ENCODE results near the gene TBX5.

TBX5 gene
- 0 to 0.04 reads per million in 2 donors for total RNA-seq

- DNase-seq = no peak
Observed at GRCh38 chr12:114405519-114406271, at the start of gene TBX5. Gene TBX5 (minus strand): TSS chr12:114406144. CDS start chr12:114403898, 2,246 bp downstream.

GRCh38 chr12:114451657-114452056, 45.7 kb upstream of the TBX5 start:
- DNase-seq = no peak

DNA sequence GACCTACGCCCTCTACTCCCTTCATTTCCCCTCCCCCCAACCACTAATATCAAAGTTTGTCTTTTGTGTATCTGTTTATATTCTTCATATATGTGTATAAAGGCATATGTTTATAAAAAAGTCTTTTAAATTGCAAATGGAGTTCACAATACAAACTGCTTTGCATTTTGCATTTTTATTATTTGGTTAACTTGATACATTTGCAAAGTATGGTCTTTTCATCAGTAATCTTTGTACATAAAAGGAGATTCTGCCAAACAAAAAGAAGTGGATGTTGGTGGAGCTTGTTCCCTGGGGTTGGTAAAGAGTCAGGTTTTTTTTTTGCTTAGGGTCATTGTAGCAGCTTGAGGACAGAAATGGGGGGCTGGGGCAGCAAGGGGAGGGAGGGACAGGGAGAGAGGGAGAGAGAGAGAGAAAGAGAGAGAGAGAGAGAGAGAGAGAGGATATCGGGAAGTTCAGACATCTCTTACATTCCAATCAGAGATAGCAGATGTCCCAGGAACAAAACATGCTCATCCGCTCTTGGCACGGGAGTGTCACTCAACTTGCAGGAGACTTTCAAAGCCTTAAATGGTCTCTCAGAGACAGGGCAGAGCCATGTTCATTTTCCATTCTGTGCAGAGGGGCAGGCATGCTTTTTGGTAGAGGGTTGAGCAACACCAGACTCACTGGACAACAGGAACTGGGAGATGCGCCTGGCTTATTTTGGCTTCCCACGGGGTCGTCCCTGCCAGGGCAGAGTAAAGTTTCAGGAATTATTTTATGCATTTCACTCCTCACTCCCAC, 44.8 kb upstream of the TBX5 start:
- no peak for DNase-seq

DNA sequence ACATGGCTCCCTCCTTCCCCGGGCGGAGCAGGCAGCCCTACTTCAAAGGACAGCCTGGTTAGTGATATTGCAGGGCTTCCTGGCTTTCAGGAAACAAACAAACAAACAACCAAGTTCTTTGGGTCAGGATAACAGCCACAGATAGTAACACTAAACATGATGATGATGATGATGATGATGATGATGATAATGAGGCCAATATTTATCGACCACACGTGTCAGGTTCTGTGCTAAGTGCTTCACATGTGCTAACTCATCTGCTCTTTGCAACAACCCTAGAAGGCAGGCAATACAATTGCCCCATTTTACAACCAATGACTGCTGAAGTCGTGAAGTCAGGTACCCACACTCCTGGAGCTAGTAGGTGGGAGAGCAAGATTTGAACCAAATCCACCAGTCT, 44.1 kb upstream of the TBX5 start:
- DNase-seq = no peak

GRCh38 chr12:114448618-114448933, 42.6 kb upstream of the TBX5 start:
- DNase-seq = no peak

GRCh38 chr12:114447799-114448617, 42.1 kb upstream of the TBX5 start:
- DNase-seq = no peak

GRCh38 chr12:114447274-114447716, 41.4 kb upstream of the TBX5 start:
- no peak for DNase-seq

GRCh38 chr12:114445401-114446323, 39.7 kb upstream of the TBX5 start:
- no peak for DNase-seq

GRCh38 chr12:114444422-114445279, 38.7 kb upstream of the TBX5 start:
- DNase-seq = no peak

GRCh38 chr12:114443607-114444421, 37.9 kb upstream of the TBX5 start:
- no peak for DNase-seq

GRCh38 chr12:114442578-114442977, 36.6 kb upstream of the TBX5 start:
- no peak for DNase-seq

- no peak for DNase-seq
Observed at GRCh38 chr12:114441545-114441944, 35.6 kb upstream of the TBX5 start.

- DNase-seq = no peak
Observed at GRCh38 chr12:114441039-114441383, 35.1 kb upstream of the TBX5 start.

- no peak for DNase-seq
Observed at GRCh38 chr12:114440270-114441038, 34.5 kb upstream of the TBX5 start.

GRCh38 chr12:114439817-114440216, 33.9 kb upstream of the TBX5 start:
- no peak for DNase-seq

DNA sequence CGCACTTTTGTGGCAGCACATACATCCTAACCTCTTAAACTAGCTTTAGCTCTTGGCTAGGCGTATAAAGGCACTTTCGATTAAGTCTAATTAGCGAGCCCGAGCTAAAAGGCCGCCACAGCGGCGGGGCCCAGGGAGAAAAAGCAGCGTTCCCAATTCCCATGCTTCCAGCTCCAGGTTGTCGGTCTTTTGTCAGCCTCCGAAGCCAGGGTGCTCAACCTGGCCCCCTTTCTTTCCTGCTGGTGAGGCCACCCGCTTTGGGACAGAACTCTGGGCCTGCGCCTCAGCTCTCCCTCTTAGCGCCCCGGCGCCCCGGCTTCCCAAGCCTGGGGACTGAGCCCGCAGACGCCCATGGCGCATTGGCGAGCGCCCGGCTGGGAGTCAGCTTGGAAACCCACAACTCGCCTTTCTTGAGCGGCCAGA, 33.3 kb upstream of the TBX5 start:
- DNase-seq = no peak

DNA sequence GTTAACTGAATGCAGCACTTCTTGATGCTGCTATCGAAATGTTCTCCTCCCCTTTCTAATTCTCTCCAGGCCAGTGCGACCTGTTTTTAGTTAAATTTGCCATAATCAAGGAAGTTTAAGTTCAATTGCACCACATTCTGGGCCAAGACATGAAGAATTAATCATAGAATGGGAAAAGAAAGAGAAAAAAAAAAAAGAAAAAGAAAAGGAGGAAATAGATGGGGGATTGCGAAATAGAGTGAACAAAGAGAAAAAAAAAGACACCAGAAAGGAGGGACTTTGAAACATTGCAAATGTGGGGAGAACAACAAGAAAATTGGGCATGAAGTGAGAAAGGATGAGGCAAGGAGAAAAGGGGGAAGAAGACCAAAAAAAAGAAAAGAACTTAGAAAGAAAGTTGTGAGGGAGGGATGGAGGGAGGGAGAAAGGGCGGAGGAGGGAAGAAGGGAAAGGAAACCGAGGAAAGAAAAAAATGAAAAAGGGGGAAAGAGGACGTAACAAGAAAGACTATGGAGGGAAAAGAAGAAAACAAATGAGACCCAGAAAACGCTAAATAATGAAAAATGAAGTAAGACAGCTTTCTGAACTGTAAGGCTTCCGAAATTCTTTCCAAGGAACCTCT, 32.8 kb upstream of the TBX5 start:
- DNase-seq = no peak

GRCh38 chr12:114434341-114434740, 28.4 kb upstream of the TBX5 start:
- DNase-seq = no peak

DNA sequence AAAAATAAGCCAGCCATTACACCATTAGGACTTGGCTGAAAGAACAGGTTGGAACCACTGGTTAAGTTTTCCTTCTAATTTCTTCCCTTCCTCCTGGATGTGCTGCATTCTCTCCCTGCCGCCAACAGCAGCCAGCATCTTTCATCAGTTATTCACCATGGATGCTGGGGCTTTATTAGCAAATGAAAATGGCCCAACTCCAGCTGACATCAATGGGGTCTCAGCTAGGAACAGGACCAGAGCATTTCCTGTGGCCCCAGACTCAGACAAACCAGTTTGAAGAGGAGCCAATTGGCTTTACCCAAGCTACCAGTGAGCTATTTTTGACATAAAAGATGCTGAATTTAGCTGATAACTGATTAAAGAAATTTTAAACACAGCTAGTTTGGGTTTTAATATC, 26.0 kb upstream of the TBX5 start:
- DNase-seq = no peak

Measured in activated gamma-delta T cell (primary cell).